Glomerular visceral epithelial cell (primary cell): ENCODE results near the gene TRPM8.
"Not testable (repeated sequence)": the region's sequence is repeated elsewhere in the genome, so short reads cannot be mapped to it uniquely, and the experiment has no call there.

Experiments
- DNase-seq: peaks from one replicate; pipeline ENCODE4 v3.0.0-alpha.2; 2016; ENCODE audit errors: extremely low spot score

Gene TRPM8

DNA sequence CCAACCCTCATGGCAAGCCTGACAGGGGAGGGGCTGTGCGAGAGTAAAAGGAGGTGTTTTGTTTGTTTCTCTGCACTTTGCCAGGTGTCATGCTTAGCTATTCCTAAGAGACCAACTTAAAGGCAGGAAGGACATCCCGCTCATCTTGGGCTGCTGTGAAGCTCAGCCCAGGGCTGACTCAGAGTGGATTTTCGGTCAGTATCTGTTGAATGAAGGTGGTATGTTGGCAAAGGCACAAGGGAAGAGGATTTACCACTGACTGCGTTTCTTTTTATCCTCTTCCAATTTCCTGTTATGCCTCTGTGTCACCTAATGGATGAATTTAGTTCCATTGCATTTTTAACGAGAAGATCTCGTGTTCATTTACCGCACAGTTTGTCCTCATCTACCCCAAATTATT lies 18.9 kb downstream of the TRPM8 start:
- no peak for DNase-seq

DNA sequence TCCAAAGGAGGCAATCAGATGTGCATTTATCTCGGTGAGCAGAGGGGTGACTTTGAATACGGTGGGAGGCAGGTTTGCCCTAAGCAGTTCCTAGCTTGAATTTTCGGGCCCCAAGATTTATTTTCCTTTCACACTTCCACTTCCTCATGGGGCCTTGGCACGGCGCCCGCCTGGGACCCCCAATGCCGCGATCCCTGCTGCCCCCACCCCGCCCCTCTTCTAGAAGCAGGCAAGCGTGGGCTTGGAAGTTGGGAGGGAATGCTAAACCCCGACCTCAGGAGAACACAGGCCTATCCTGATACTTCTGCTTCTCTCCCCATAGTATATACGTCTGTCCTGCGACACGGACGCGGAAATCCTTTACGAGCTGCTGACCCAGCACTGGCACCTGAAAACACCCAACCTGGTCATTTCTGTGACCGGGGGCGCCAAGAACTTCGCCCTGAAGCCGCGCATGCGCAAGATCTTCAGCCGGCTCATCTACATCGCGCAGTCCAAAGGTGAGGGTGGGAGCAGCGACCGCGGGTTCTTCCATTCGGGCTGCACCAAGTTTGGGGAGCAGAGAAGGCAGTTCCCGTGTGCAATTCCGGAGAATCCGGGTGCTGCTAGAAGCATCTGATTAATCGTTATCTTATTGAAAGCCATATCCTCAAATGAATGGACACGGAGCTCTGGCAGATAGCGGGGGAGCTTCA lies 21.6 kb downstream of the TRPM8 start:
- peak; percentile 23 for DNase-seq

DNA sequence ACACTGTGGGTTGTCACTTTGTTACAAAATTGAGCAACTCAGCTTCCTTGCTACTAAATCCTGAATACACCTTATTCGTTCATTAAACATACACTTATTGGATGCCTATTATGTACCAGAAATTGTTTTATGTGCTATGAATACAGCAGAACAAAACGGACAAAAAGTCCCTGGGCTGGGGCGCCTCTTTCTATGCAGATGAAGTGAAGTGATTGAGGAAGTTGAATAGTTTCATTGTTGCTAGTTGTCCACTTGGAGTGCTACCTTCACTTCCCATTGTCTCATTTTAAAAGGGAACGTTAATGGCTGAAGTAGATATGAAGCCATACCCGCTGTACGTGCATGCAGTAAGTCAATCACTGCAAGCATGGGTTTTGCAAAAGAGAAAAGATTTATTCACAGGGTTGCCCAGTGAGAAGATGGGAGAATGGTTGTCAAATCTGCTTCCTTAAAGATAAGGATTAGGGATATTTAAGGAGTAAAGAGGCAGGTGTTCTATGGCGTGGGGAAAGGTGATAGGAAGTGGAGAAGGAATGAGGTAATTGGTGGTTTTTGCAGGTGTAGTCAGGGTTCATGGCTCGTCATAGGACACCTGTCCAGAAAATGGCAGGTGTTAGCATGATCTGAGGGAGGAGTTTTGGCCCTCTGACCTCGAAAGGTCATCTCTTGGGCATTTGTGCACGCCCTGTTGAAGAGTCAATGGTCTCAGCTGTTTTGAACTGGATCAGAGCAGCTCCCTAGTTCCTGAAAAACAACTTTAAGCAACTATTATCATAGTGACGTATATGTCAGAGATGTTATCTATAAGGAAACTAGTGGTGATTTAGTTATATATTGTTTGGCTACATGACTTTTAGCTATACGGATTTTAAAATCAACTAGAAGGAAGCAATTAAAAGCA lies 23.5 kb downstream of the TRPM8 start:
- no peak for DNase-seq

DNA sequence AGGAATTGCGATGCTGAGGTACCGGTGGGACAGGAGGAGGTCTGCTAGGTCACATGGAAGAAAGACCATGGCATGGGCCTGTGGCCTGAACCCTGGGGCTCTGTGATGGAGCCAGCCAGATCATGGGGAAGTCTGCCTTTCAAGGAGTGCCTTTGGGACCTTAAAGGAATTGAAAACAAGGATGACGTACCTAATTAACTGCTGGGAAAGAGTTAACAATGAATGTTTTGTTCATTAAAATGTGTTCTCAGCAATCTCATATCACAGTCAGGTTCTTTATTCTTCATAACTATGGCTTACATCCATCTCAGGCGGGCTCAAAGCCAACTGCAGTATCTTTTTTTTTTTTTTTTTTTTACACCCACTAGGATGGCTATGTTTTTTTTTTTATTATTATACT lies 25.6 kb downstream of the TRPM8 start:
- no peak for DNase-seq

DNA sequence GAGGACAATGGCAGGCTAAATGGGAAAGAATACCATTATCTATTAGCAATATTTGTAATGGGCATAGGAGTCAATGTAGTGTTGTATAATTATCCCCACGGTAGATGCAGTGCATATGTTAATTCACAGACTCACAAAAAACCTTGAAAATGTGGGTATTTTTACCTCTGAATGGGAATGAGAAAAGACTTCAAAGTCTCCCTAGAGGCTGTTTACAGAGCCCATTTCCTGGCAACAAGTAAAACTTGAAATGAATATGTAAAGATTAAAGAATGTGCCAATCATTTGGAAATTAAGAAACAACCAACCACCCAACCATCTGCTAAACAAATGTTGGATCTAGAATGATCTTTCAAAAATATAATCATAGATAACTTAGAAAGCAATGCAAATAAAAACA lies 27.1 kb downstream of the TRPM8 start:
- no peak for DNase-seq

DNA sequence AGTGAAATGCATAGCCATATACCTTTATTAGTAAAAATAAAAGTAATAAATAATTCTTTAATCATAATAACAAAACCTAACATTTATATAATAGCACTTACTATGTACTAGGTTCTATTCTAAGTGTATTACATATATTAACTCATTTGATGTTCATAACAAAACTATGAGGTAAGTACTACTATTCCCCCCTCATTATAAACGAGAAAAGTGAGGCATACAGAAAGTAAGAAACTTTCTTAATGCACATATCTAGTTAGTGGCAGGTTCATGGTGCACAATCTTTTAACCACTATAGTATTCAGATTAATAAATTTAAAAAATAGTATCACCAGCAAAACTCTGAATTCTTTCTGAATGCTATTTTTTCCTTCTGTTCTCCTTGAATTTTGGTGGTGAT lies 27.5 kb downstream of the TRPM8 start:
- DNase-seq, result no peak

DNA sequence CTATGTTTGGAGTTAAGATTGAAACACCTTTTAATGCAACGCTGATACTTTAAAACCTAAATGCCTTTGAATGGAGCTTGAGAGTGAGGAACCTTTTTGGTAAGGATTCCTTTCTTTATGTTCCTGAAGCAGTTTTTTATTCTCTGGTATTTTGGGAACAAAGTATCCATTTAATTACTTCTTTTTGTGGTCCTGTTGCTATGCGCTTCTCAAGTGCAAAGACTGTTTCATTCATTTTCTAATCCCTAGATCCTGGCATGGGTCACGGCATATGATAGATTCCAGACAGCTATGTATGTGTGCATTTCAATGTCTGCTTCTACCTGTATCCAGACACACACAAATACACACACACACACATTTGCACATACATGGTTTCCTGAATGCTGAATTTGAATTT lies 28.0 kb downstream of the TRPM8 start:
- DNase-seq, result no peak

DNA sequence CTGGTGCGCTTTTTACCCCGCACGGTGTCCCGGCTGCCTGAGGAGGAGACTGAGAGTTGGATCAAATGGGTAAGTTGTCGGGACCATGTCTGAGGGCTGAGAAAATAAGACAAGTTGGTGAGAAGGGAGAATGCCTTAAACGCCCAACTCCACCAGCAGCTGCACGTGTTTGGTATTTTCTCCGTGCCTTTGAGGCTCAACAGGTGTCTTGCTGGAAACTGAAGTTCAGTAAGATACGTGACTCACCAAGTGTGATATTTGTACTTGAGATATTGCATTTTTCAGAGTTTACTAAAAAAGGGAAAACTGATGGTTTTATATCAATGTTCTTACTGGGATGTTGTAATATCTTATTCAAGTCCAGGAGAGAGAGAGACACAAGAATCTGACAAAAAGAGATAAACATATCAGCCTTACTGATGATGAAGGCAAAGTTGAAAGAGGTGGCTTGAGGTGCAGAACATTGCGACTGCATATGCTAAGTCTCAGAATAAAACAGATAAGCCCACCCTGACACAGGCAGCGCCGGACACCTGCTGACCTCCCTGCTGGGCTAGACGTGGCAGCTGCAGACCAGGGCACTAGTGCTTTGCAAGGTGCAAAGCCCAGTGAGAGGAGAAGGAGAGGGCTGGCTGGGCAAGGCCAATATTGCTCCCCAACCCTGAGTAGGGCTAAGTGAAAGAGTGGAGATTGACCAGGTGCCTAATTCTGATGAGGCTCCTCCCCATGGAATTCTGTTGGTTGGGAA lies 33.1 kb downstream of the TRPM8 start:
- DNase-seq, result no peak

DNA sequence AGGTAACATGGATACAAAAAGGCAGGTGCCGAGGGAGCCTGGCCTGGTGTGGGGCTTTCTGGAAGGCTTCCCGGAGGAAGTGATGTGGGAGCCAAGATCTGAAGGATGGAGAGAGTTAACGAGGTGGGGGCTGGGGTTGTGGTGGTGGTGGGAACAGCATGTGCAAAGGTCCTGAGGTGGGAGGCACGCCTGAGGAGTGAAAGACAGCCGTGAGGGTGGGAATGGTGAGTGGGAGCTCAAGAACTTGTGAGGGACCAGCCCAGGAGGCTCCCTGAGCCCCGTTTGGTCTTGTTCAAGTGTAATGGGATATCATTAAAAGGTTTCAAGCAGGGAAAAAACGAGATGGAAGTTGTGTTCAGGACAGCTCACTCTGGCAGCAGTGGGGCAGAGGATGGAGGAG lies 35.2 kb downstream of the TRPM8 start:
- DNase-seq, result no peak

DNA sequence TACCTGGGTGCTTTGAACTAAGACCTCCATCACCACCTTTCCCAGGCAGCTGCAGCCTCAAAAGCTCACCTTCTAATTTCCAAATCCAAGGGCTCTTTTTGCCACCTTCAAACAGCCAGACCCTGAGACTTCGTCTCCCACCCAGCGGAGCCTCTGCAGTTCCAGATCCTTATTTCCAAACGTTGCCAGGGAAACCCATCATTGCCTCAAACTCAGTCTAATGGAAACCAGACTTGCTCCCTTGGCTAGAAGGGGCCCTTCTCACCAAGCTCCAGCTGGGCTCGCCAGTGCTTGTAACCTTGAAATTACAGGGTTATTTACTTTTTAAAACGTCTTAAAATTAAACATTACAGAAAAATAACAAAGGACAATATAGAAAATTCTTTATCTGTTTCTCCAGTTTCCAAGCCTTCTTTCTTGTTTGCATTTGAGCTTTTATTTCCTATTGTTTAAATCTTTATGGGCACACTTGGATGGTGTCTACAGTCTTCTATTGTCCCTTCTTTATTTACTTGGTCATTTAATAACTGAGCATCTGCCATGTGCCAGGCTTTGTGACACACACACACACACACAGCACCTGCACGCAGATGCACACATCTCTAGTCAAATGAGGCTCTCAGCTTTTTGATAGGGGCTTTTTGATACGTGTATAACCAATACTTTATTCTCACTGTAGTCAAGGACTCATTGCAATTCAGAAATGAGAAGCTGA lies 36.1 kb downstream of the TRPM8 start:
- DNase-seq, result no peak

DNA sequence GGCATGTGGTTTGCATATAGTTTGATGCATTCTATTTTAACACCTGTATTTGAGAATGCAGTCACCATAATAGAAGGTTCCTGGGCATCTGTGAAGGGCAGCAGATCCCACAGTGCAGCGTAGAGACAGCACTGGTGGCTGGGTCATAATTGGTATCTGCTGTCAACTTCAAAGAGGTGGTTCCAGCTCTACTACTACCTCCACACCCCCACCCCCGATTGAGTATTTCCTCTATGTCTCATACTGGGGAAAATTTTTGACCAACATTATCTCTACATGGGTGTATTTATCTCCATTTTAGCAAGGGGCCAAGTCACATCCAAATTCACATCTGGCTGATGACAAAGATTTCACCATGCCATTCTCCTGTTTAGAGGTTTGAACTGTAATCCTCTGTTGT lies 43.0 kb downstream of the TRPM8 start:
- DNase-seq, result no peak

DNA sequence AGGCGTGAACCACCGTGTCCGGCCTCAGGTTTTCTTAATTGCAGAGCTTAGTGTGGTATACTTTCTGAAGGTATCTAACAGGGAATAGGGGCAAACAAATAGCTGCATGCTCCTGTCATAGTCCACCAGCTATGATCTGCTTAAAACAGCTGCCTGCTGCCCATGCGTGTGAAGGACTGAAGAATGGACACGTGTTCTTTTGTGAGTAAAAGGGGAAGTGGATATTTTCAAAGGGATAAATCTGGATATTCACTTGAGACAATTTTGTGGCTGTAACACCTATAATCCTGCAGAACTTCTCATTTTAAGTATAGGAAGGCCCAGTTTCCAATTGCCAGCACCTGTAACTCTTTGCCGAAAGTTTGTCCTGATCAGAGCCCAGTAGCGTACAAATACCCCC lies 44.7 kb downstream of the TRPM8 start:
- DNase-seq, result no peak

DNA sequence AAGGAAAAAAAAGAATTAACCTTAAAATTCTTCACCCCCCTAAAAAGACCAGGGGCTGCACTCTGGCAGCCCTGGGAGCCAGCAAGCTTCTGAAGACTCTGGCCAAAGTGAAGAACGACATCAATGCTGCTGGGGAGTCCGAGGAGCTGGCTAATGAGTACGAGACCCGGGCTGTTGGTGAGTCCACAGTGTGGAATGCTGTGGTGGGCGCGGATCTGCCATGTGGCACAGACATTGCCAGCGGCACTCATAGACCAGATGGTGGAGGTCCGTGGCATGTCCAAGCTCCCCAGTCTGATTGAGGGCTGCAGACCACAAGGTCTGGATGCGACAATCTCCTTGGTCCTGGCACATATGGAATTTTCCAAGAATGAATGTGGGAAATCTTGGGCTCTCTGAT lies 47.4 kb downstream of the TRPM8 start:
- peak; percentile 96 for DNase-seq

DNA sequence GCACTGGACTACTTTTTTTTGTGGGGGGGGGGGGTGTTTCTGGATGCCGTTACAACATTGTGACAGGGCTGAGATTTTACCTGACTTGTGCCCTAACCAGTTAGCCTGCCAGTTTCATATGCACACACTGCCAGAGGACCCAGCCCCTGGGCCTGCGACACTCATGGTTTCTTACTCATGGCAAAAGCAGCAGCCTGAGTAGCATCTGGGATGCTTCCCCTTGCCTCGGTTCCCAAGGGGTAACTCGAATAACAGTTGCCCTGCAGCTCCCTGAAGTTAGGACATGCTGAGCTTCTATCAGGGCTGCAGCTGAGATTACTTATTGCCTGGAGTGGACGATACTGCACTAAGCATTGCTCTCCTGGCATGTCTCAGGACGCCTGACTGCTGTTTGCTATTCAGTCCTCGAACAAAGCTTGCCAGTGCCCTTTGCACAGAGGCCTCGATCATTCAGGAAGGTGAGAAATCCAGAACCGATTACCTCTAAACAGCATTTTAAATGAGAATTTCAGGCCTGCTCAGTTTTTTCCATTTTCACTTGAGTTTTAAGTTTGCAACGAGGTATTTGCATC lies 47.9 kb downstream of the TRPM8 start:
- DNase-seq, result no peak

DNA sequence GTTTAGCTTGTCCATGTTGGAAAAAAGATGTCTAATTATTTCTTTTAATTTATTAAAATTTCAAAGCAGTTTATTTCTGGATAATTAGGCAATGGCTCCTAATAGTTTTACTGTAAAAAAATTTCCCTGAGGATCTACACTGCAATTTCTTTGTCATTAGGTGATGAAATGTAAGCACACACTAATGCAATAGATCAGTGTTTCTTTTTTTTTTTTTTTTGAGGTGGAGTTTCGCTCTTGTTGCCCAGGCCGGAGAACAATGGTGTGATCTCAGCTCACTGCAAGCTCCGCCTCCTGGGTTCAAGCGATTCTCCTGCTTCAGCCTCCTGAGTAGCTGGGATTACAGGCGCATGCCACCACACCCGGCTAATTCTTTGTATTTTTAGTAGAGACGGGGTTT lies 48.5 kb downstream of the TRPM8 start:
- DNase-seq, result not testable (repeated sequence)

DNA sequence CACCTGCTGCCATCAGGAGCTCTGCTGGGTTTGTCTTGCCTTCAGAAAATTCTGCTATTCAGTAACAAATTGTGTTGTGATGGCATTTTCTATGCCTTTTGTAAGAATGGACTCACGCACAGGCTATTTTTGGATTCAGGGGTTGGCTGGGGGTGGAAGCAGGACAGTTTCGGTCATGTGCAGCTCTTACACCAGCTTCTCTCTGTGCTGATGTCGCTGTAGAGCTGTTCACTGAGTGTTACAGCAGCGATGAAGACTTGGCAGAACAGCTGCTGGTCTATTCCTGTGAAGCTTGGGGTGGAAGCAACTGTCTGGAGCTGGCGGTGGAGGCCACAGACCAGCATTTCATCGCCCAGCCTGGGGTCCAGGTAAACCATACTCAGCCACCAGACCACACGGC lies 49.2 kb downstream of the TRPM8 start:
- DNase-seq, result no peak

DNA sequence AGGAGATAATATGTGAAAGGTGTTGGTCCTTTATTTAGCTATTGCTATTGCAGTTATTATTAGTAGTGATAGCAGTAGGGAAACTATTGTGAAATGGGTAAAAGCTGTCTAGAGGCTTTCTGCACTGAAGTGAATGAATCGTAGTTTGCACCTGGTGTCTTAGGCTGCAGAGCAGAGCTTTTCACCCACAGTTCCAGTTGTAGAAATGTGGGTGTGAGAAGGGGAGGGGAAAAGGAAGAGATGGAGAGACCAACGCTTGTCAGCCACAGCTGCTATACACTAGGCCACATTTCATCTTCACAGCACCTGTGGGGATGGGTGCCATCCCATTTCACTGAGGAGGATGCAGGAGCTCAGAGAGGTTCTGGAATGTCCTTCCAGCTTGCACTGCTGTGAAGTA lies 50.0 kb downstream of the TRPM8 start:
- no peak for DNase-seq

DNA sequence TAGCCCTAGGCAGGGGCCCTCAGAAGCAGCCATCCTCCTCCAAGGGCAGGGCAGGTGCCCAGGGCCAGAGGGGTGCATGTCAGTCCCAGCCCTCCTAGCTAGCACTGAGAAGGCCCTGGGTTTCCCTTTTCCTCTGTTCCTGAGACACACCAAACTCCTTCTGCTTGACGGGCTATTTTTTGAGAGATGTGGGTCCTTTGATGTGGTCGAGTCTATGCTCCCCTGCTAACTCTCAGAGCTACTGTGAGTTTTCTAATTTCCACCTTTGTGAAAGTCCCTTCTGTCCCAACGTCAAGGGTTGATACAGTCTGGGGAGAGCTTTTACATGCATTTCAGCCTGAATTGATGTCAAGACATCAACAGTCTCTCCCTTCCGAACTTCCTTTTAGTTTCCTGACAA lies 51.4 kb downstream of the TRPM8 start:
- no peak for DNase-seq

DNA sequence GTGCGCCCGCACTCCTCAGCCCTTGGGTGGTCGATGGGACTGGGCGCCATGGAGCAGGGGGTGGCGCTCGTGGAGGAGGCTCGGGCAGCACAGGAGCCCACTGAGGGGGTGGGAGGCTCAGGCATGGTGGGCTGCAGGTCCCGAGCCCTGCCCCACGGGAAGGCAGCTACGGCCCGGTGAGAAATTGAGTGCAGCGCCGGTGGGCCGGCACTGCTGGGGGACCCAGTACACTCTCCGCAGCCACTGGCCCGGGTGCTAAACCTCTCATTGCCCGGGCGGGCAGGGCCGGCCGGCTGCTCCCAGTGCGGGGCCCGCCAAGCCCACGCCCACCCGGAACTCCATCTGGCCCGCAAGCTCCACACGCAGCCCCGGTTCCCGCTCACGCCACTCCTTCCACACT lies 55.3 kb downstream of the TRPM8 start:
- DNase-seq, result not testable (repeated sequence)

DNA sequence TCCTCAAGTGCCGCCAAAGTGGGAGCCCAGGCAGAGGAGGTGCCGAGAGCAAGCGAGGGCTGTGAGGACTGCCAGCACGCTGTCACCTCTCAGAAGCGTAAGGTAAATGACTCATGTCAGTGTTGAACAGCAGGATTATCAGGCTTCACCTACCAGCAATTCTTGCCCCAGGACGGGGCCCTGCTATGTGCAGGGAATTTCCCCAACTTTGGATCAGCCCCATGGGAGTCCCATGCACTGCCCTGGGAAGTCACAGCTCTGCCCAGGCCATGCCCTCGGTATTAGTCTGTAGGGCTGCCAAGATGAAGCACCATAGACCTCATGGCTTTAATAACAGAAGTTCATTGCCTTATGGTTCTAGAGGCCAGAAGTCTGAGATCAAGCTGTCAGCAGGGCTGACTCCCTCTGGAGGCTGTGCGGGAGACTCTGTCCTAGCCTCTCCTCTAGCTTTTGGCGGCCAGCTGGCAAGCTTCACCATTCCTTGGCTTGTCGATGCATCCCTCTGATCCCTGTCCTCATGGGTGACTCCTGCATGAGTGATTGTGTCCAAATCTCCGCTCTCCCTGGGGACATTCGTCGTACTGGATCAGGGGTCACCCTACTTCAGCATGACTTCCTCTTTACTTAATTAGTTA lies 55.9 kb downstream of the TRPM8 start:
- peak; percentile 63 for DNase-seq

DNA sequence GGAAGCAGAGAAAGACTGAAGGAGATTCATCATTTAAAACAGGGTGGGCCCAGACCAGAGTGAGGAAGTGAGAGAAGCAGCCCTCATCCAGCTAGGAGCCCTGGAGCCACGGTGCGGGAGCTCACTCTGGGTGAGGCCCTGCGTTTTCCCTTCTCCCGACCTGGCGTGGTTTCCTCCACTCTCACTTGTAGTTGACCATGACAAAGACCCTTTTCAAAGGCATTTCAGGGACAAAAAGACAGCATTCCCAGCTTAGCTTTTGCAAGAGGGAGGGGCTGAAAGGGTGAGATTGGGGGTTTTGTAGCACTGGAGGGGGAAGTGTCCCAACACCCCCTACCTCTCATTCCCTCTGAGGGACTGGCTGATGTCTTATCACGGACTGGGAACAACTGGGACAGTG lies 56.6 kb downstream of the TRPM8 start:
- DNase-seq, result no peak
